ENCODE measurements around the gene APOM. TPM values are rescaled to one million over a fixed set of nuclear protein-coding genes. Genes with fewer than 3 reads are reported as not detected.

Gene APOM
- total RNA-seq, 1 donor from 2014 or later = 0.85 TPM

GRCh38 chr6:31614684-31615578, 40.8 kb upstream of the APOM start, which contains the start of gene AIF1:
TSS of gene AIF1 (plus strand) at chr6:31615234. CDS start at chr6:31615330, 96 bp downstream.
- TF ChIP-seq CTCF (IDR thresholded peaks at IDR 0.05) = no peak
- H3K9me3 Mint-ChIP-seq (ENCODE audit: low read depth) = no peaks in the 10 kb centered on the region
- H3K36me3 Mint-ChIP-seq (ENCODE audit: low read depth) = no peaks in the 10 kb centered on the region
- no peak within 1 kb of the TSS for H3K27ac Mint-ChIP-seq (ENCODE audit: unreplicated experiment)
- H3K4me3 Mint-ChIP-seq (ENCODE audit: unreplicated experiment) = no peak within 1 kb of the TSS
- no peaks in the 10 kb centered on the region for H3K27me3 Mint-ChIP-seq (ENCODE audit: low read depth)
- no peak for DNase-seq (ENCODE audit: low spot score)
- peaks cover 5% of the 10 kb centered on the region for H3K4me1 Mint-ChIP-seq (ENCODE audit: low read depth)

GRCh38 chr6:31615748-31616147, 39.9 kb upstream of the APOM start:
- H3K36me3 Mint-ChIP-seq (ENCODE audit: low read depth) = no peaks in the 10 kb centered on the region
- no peak overlapping the region for H3K4me3 Mint-ChIP-seq (ENCODE audit: unreplicated experiment)
- H3K9me3 Mint-ChIP-seq (ENCODE audit: low read depth) = no peaks in the 10 kb centered on the region
- peaks cover 5% of the 10 kb centered on the region for H3K4me1 Mint-ChIP-seq (ENCODE audit: low read depth)
- H3K27ac Mint-ChIP-seq (ENCODE audit: unreplicated experiment) = no peak overlapping the region
- no peaks in the 10 kb centered on the region for H3K27me3 Mint-ChIP-seq (ENCODE audit: low read depth)
- no peak for TF ChIP-seq CTCF (IDR thresholded peaks at IDR 0.05)
- DNase-seq (ENCODE audit: low spot score) = no peak

- H3K36me3 Mint-ChIP-seq (ENCODE audit: low read depth) = no peaks in the 10 kb centered on the region
- peaks cover 11% of the 10 kb centered on the region for H3K4me1 Mint-ChIP-seq (ENCODE audit: low read depth)
- no peak overlapping the region for H3K27ac Mint-ChIP-seq (ENCODE audit: unreplicated experiment)
- no peak for TF ChIP-seq CTCF (IDR thresholded peaks at IDR 0.05)
- no peak for DNase-seq (ENCODE audit: low spot score)
- H3K27me3 Mint-ChIP-seq (ENCODE audit: low read depth) = no peaks in the 10 kb centered on the region
- H3K4me3 Mint-ChIP-seq (ENCODE audit: unreplicated experiment) = no peak overlapping the region
- no peaks in the 10 kb centered on the region for H3K9me3 Mint-ChIP-seq (ENCODE audit: low read depth)
These were observed 38.7 kb upstream of the APOM start for GRCh38 chr6:31617010-31617409.

GRCh38 chr6:31619805-31620585, 35.7 kb upstream of the APOM start:
- peak overlapping the region; percentile 98 for H3K4me3 Mint-ChIP-seq (ENCODE audit: unreplicated experiment)
- H3K27ac Mint-ChIP-seq (ENCODE audit: unreplicated experiment) = peak overlapping the region; percentile 100
- no peaks in the 10 kb centered on the region for H3K27me3 Mint-ChIP-seq (ENCODE audit: low read depth)
- H3K9me3 Mint-ChIP-seq (ENCODE audit: low read depth) = no peaks in the 10 kb centered on the region
- peak; percentile 99 for DNase-seq (ENCODE audit: low spot score)
- peaks cover 11% of the 10 kb centered on the region for H3K36me3 Mint-ChIP-seq (ENCODE audit: low read depth)
- peaks cover 26% of the 10 kb centered on the region for H3K4me1 Mint-ChIP-seq (ENCODE audit: low read depth)
- no peak for TF ChIP-seq CTCF (IDR thresholded peaks at IDR 0.05)

GRCh38 chr6:31620586-31621319, 34.9 kb upstream of the APOM start, which contains the start of gene PRRC2A:
TSS of gene PRRC2A (plus strand) at chr6:31620715. CDS start at chr6:31622790, 2,075 bp downstream.
- Mint-ChIP-seq H3K4me3 (ENCODE audit: unreplicated experiment) (peak within 1 kb of the TSS; percentile 98), H3K36me3 (ENCODE audit: low read depth) (peaks cover 15% of the 10 kb centered on the region), H3K27ac (ENCODE audit: unreplicated experiment) (peak within 1 kb of the TSS; percentile 100), H3K4me1 (ENCODE audit: low read depth) (peaks cover 26% of the 10 kb centered on the region), H3K27me3 (ENCODE audit: low read depth) (no peaks in the 10 kb centered on the region), H3K9me3 (ENCODE audit: low read depth) (no peaks in the 10 kb centered on the region)
- DNase-seq (ENCODE audit: low spot score) = peak; percentile 95
- peak; percentile 8 for TF ChIP-seq CTCF (IDR thresholded peaks at IDR 0.05)

All from chondrocyte (in vitro differentiated cells).